GM19372 (cell line): ENCODE results near the gene CLIP1.

Experiments
- ATAC-seq: cut with Tn5 transposase; IDR thresholded peaks from one replicate; pipeline ENCODE4 v1.9.1; 2021; ENCODE audit warnings: mild to moderate bottlenecking, low read depth, moderate library complexity; ENCODE audit not compliant: unreplicated experiment

CLIP1 gene

GRCh38 chr12:122323311-122324019 is 99.0 kb downstream of the CLIP1 start:
- no peak for ATAC-seq

GRCh38 chr12:122322501-122322900 is 100.0 kb downstream of the CLIP1 start:
- ATAC-seq, result no peak

- ATAC-seq, result no peak
Observed at GRCh38 chr12:122318607-122319605, 103.6 kb downstream of the CLIP1 start.

DNA sequence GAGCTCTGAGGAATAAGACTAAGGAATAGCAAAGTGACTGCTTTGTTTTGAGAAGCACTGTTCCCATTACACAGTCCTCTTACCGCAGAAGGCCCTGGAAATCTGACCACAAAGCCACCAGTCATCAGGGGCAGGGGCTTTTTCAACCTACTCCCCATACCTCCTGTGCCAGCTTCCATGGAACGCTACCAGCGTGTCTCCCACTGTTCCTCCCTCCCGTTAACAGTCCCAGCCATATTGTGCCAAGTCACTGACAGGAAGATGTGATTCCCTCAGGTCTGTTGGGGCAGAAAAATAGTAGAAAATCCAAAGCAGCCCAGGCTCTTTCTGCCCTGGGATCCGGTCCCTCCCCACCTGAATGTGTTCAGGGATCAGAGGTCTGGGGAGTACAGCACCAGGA is 109.5 kb downstream of the CLIP1 start:
- no peak for ATAC-seq

GRCh38 chr12:122311696-122312095 is 110.8 kb downstream of the CLIP1 start:
- ATAC-seq, result no peak

DNA sequence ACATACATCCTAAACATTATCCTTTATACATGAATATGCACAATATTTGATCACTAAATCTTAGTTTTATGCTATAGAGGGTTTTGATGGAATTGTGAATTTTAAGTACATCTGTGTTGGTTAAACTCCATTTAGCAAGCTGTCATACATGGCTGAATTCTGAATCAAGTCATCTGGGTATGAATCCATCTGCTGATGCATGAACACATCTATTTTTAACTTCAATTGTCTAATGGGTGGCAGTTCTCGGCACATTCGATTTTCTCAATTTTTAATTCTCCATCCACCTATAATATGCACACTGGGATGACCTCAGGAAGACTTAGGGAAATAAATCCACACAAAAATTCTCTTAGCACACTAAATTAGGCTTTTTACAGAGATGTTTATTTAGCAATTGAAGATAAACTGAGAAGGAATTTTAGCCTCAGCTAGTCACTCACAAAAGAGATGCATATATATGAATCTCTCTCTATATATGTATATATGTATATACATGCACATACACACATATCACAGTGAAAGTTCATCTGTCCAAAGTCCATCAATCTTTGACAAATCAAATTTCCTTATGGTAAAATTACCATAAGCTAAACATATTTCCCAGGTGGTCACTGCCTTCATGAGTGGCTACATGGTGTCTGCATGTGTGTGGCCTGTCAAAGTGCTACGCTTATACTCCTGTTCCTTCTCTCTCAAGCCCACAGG is 111.7 kb downstream of the CLIP1 start:
- ATAC-seq, result no peak

DNA sequence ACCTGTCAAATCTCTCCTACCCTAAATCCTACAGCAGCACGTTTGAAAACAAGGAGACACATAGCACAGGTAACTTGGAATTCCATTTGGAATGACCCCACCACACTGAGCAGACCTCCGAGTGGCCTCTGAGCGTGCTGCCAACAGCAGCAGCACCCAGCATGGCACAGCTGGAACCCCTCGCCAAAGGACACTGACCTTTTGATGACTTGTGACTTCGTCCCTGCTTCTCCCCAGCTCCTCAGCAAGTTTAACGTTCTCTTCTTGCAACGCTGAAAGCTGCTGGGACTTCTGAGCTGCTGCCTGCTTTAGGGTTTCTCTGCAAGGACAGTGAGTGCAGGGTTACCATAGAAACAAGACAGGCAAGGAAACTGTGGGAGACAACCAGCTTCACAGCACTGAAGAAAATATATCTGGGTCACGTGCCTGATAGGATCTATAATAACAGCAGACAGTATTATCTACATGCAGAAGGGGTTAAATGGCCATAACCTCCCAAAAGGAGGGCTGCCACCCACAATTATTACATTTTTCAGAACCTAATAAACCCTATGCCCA is 112.8 kb downstream of the CLIP1 start:
- ATAC-seq, result no peak

DNA sequence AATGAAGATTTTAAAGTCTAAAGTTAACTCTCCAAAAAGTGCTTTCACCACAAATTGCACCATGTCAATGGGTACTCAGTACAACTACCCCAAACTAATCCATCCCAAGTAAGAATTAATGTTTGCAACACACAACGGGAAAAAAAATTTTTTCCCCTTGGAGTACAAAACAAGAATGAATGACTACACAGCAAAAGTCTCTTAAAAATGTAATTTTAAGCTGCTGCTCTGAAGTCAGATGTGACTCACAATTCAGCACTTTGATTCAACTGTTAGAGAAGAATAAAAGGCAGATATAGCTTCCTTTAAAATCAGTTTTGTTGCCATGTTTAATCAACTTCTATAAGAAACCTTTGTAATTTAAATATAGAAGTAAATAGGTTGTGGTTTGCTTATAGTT is 113.7 kb downstream of the CLIP1 start:
- ATAC-seq, result no peak

- ATAC-seq, result no peak
Observed at GRCh38 chr12:122306407-122306806, 116.1 kb downstream of the CLIP1 start.

- ATAC-seq, result no peak
Observed at GRCh38 chr12:122304924-122305323, 117.5 kb downstream of the CLIP1 start.

DNA sequence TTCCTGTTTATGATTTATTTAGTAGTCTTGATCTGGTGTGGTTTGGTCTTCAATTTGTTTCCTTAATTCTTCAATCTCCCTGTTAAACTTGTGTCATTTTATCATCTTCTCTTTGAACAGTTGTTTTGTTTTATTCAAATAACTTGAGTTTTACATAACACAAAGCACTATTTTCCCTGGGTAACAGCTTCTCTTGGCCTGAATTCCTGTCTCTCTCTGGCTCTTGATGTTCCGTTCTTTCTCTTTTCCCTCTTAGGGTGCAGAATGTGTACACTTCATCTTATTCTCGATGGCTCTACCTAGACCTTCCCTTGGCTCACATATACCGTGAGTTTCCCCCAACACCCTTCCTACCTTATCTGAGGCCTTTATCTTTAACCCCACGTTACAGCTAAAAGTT is 119.4 kb downstream of the CLIP1 start:
- no peak for ATAC-seq

GRCh38 chr12:122298071-122298748 is 124.3 kb downstream of the CLIP1 start:
- no peak for ATAC-seq

DNA sequence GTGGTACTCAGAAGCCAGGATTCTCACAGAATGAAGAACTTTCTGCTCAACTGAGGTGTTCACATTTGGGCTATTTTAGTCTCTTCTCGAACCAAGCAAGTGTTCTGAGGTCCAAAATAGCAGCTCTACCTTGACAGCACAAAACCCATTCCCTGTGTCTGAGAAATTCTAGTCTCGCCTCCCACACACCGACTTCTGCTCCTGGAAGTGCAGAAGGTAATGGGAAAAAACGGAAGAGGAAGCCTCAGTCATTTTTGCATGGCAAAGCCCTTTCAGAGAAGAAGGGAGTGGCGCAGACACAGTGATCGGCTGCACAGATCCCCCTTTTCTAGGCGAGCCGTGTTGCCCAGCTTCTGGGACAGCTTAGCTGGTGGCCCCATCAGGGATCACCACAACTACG is 125.0 kb downstream of the CLIP1 start:
- ATAC-seq, result no peak

GRCh38 chr12:122295877-122296276 is 126.6 kb downstream of the CLIP1 start:
- ATAC-seq, result no peak

DNA sequence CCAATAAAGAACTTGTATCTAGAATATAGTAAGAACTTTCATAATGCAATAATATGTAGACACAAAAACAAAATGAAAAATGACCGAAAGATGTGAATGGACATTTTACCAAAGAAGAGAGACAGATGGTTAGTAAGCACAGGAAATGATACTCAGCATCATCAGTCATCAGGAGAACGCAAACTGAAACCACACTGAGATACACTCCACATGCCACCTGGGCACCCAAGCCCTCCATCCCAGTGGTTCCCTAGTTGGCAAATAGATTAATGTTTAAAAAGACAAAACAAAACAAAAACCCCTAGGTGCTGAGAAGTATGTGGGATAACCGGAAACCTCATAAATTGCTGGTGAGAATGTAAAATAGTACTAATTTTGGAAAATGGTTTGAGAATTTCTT is 129.4 kb downstream of the CLIP1 start:
- ATAC-seq, result no peak

DNA sequence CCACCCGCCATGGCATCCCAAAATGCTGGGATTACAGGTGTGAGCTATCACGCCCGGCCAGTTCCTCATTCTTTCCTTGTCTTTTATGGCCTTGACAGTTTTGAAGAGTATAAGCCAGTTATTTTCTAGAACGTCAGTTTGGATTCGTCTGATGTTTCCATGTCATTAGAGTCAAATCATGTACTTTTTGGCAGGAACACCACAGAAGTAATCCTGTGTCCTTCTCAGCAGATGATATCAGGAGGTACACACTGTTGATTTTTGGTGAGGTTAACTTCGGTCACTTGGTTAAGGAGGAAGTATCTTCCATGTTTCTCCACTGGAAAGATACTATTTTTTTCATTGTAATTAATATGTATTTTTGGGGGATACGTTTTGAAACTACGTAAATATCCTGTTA is 131.0 kb downstream of the CLIP1 start:
- ATAC-seq, result no peak

DNA sequence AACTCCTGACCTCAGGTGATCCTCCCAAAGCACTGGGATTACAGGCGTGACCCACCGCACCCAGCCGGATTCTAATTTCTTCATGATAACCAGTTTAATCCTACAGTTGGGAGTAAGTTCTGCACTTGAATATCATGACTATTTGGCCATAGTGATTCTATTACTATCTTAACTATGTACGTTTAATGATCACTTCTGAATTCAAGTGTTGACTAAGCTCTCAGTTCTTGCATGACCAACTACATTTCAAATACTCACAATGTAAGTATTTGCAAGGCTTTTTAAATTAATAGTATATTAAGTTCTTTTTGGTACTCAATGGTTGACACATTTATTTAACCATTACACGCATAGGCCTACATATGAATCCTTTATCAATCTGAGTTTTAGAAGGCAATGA is 138.8 kb downstream of the CLIP1 start:
- ATAC-seq, result no peak

DNA sequence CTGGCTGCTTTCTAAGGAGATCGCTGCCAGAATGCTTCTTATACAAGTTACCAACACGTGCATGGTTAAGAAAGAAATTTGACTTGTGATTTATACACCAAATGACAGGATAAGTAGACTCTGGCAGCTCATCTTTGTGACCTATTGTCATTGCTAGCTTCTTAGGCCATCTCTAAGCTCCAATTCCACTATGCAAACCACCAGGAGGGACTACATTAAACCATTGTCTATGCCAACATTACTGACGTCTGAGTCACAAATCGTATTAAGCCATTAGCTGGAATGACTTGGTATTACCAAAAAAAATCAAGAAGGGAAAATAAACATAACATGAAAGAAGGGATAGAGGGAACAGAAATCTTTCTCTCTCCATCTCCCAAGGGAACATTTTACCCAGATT is 140.4 kb downstream of the CLIP1 start:
- no peak for ATAC-seq

DNA sequence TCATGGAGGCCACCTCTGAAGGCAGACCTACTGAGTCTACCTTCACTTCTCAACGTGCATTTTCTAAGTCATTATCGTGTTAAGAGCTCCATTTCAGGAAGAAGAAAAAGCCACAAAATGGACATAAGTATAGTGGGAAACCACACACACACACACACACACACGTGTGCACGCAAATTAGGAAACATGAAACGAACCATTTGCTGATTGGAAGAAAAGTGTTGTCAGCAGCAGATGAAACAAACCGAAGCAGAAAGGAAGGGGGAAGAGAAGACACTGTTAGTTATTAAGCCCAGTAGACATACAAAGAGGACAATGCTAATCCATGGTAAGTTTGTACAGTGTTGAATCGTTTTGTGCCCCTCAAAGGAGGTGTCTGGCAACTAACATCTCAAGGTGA is 146.2 kb downstream of the CLIP1 start:
- ATAC-seq, result no peak

DNA sequence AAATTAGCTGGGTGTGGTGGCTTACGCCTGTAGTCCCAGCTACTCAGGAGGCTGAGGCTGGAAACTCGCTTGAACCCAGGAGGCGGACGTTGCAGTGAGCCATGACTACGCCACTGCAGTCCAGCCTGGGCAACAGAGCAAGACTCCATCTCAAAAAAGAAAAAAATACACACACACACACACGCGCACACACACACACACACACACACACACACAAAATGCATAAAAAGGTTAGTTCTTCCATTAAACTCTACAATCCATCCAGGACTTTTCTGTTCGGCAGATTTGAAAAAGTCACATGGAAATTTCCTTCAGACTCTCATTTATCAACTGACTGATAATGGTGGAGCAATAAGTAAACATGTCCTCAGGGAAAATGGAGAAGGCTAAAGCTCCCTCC is 147.0 kb downstream of the CLIP1 start:
- ATAC-seq, result no peak
